A204.1 (cell line): ENCODE measurements around the gene DDN.

Experiments
- FAIRE-seq: peaks from 2 replicates; lab custom pipeline; 2012; peaks lifted over from hg19 to GRCh38; lab: Jason Lieb, UNC

Gene DDN

DNA sequence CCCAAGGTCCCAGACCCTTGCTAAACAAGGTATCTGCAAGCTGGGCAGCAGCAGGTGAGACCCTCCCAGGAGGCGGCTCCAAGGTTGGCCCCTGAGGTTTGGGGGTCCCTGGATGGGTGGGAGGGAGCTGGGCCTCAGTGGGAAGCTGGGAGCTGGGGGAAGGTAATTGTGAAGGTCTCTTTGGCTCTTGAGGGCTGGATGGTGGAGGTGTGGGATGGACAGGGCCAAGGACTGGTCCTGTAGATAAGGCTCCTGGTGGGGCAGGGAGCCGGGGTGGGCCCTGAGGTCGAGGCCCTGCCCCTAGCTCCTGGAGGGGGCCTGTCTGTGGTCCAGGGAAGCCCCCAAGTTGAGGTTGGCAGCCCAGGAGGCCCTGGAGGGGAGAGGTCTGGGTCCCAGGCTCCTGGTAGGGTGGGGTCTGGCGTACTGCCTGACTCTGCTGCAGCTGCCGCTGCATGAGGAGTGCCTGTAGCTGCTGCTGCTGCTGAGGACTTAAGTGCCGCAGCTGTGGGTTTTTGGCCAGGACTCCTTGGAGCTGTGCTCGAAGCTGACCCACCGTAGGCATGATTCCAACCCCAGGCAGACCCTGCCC is 32.5 kb upstream of the DDN start:
- no peak for FAIRE-seq

DNA sequence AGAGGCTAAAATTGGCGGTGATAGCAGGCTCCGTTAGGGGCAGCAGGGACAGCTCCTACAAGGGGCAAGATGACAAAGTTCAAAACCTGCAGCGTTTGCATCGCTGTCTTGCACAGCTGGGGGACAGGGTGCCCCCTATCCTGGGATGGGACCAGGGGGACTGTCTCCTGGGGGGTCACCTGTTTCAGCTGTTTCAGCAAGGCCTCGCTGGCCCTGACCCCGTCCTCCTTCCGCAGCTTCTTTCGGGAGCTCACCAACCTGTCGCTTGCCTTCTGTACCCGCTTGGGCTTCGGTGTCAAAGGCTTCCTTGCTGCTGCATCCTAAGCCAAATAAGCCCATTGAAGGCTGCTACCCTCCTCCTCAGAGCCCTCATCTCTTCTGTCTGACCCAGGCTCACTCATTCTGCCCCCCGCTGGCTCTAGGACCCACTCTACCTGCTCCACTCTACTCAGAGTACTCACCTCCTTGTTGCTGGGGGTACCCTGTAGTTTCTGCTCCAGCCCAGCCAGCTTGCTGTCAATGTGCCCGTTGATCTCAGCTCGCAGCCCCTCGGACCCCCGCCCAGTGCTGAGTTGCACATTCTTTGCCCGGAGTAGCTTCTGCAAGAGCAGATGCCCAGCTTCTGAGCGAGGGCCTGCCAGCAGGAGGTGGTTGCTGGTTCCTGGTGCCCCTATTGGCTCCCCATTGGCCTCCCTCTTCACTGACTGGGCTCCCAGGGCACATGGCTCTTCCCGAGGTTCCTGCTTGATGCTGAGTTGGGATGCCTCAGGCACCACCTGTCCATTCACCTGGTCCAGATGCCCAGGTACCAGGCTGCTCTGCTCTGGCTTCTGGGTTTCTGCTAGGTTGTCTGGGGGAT is 31.8 kb upstream of the DDN start:
- FAIRE-seq, result no peak

DNA sequence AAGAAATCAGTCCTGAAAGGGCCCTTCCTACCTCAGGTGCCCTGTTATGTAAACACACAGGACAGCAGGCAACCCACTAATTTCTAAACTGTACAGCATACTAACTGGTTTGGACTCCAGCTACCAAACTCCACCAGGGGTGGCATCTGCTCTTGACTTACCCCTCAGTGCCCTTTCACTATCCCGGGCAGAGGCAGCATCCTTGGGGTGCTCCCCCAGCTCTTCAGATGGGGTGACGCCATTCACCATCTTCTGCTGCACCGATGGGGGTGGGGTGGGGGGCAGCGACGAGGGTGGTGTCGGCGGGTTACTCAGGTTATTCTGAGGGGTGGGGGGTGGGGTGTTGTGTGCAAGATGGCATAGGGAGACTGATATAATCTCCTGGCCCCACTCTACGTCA is 30.9 kb upstream of the DDN start:
- FAIRE-seq, result no peak

DNA sequence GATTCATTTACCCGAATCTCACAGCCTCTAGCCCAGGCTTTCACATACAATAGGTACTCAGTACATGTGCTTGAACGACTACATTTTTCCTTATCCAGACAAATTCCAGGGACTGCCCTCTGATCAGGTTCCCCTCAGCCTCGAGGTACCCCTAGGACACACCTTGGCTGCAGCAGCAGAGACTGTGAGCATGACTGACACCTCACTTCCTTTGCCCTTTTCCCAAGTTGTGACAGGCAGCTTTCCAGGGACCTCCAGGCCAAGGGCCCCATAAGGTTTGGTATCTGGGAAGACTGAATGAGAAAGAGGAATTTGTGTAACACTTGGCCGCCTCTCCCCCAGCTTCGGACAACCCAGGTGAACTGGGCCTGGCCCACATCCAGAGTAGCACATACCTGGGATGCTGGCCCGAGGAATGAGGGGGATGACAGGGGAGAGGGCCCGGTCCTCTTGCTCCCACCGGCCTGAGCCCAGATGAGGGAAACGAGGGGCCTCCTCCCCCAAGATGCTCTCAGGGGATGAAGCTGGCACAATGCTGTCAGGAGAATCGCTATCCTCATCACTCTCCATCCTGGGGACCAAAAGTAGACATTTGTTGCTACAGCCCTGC is 29.6 kb upstream of the DDN start:
- no peak for FAIRE-seq

DNA sequence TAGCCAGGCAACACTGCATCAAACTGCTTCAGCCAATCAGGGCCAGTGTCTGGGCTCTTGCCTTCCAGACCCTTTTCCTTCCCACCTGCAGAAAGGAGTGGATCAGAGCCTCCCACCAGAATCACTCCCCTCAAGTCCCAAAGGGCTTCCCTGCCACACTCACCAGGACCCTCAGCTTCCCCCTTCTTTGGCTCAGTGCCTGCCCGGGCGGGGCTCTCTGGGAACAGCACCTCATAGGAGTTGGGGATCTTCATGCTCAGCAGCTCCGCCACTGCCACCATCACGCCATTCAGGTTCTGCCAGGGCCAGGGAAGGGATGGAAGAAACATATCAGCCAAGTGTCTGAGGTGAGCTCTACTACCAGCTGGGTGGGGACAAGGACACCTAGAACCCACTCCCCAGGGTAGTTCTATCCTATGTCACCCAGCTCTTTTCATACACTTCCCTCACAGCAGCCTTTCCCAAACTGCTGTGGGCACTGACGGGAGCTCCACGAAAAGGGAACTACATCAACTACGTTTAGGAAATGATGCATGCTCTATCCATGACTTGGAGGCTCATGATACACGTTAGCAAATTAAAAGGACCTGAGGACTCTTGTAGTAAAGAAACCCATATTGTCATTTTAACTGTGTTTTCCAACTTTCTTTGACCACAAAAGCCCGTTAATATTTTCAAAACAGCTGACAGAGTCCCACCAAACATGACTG is 28.8 kb upstream of the DDN start:
- FAIRE-seq, result no peak

DNA sequence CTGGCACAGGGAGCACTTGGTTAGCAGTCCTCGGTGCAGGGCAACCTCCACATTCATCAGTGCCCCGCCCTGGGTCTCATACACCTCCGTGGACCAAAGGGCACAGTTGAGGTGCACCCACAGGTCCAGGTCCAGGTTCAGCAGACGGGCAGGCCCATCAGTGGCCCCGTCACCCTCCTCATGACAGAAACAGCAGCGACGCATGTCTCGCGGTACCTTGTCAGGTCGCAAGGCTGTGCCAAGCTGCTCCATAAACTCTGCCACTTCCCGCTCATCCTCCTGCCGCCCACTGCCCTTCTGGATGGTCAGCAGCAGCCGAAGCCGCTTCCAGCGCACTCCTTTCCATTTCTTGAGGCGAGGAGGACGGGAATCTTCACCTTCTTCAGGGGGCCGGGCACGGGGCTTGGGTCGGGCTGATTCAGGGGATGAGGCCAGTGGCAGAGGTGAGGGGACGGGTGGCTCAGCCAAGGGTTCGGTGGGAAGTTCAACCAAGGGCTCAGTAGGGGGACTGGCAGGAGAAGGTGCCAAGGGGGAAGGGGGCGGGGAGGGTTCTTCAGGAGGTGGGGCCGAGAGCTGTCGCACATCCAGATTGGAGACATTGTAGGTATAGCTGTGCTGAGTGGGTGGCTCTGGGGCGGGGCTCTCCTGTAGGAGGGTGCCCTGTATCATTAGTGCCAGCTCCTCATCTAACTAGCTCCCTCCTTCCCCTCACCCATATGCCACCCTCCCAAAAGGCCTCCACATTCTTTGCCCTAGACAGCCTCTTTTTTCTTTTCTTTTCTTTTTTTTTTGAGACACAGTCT is 27.7 kb upstream of the DDN start:
- no peak for FAIRE-seq

GRCh38 chr12:49026101-49026500 is 26.9 kb upstream of the DDN start:
- no peak for FAIRE-seq

DNA sequence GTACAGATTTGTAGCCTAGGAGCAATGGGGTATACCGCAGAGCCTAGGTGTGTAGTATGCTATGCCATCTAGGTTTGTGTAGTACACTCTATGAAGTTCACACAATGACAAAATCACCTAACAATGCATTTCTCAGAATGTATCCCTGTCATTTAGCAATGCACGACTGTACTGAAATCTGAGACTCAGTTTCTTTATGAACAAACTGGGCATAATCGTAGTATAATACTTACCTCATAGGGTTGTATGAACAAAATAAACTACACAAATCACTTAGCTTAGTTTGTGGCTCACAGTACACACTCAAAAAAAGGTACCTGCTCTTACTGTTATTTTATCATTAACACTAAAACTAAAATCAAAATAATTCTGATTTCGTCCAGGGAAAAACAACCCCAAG is 26.3 kb upstream of the DDN start:
- FAIRE-seq, result no peak

- no peak for FAIRE-seq
These were observed 25.4 kb upstream of the DDN start for GRCh38 chr12:49024543-49024942.

- FAIRE-seq, result no peak
These were observed 24.6 kb upstream of the DDN start for GRCh38 chr12:49023812-49024211.

DNA sequence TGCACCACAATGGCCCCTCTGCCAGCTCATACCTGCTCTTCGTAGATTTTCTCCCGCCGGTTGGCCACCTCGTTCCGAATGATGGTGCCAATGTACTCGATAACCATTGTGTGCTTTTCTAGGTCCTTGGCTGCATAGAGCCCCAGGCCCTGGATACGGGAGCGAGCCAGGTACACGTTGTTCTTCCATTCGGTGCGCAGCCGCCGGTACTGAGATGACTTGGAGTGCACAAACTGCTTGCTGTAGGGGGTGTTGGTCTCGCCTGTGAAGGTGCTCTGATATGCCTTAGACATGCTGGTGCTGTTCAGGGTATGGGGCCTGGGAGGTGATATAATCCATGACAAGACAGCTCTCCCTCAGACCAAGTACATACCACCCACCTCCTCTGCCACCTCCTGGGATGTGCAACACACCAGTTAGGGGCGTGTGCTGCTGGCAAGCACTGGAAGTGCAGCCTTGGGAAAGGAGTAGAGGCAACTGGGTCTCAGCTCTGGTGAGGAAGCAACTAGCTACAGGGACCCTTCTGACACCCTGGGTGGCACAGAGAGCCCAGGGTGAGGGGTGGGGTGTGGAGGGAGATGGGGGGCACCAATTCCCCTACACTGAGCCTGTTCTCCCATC is 23.5 kb upstream of the DDN start:
- FAIRE-seq, result no peak

DNA sequence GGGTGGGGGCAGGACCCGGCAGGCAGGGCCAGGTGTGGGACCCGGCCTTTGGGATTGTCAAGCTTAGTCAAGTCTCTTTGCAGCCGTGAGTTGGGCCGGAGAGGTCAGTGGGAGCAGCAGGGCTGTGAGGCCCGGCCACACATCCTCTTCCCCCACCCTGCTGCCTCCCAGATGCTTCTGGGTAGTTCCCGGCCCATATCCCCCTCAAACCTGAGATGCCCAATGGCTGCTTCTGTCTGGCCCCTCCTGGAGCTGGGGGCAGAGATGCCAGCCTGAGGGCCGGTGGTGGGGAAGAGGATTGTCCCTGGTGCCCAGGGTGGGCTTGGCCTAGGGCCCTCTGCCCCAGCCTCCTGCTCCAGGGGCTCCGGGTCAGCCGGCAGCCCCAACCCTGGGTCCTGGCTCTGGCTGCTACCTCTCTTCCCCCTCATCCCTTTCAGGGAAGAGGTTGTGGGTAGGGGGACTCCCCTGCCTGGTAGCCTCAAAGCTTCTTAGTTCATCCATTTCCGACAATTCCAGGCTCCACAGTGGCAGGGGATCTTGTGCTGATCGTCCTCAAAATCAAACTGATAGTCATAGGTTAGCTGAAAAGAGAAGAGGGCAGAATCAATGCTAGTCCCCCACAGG is 22.2 kb upstream of the DDN start:
- no peak for FAIRE-seq

- no peak for FAIRE-seq
These were observed 21.3 kb upstream of the DDN start for GRCh38 chr12:49020441-49020840.

- no peak for FAIRE-seq
These were observed 20.5 kb upstream of the DDN start for GRCh38 chr12:49019443-49020324.

DNA sequence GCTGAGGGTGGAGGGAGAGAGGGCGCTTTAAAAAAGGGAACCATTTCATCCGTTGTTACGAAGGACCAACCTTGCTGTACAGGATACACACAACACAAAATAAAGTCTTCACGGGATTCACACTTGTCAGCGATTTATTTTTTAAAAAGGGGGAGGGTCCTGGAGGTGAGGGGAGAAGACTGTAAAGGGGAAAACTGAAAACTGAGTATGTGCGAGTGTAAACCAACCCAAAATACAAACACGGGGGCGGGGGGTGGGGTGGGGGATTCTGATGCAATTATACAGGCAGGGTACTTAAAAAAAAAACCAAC is 19.9 kb upstream of the DDN start:
- FAIRE-seq, result no peak

DNA sequence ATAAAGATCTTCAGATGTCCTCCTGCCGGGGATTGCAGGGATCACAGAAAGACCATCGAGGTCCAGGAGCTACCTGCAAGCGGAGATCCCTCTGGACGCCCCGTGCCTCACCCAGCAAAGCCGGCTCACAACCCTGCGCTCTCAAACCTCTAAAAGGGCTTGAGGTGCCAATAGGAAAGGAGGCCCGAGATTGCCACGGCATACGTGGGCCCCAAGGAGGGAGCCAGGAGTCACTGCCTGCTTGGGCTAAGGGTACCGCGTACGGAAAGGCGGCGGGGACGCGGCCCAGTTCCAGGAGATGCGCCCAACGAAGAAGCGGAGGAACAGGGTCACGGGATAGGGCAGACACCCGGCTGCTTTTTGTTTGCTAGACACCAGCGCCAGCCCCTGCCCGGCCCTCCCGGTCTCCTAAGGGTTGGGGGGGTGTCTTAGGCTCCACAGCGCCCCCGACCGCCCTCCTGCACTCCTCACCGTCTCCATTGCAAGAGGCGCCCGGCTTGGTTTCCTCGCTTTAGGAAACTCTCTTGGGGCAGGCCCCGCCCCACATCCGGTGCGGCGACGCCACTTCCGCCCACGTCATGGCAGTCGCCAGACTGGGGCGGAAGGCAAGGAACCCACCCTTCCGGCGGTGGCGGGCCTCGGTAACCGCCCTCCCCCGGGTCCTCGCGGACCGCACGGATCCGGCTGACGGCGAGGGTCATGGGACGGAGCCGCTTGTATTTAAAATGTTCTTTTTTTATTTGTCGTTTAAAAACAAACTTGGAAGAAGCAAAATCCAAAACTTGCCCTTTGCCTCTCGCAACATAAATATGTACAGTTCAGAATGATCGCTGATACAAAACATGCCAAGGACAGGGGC is 19.3 kb upstream of the DDN start, which contains the start of gene PRKAG1:
Gene PRKAG1 (minus strand): TSS at position 516 of the 859 bp plus-strand sequence. CDS start 36 bp downstream, at position 480.
- FAIRE-seq, result peak; percentile 85

- FAIRE-seq, result no peak
These were observed 18.7 kb upstream of the DDN start for GRCh38 chr12:49017891-49018260.

GRCh38 chr12:49015196-49015595 is 16.0 kb upstream of the DDN start:
- no peak for FAIRE-seq

DNA sequence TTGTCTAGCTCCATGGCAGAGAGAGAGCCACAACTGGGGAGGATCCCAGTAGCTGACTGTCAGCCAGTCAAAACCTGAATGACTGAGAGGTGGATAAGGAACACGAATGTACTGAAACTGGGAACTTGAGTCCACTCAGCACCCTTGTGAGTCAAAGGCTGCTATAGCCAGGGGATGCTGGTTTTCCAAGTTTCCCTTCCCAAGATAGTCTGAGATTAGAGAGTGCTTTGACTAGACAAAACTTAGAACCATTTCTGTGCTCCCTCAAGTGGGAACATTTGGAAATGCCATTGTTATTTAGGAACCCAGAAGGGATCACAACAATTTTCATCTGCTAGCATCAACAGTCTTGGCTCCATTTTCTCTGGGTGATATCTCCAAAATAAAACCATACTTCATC is 15.4 kb upstream of the DDN start:
- FAIRE-seq, result no peak
